ENCODE measurements around the gene VILL. TPM values are rescaled to one million over a fixed set of nuclear protein-coding genes. Genes with fewer than 3 reads are reported as not detected.
A peak's percentile ranks its signal among the peaks of the same experiment; 100 is the strongest.

VILL gene
- total RNA-seq, 1 donor from 2014 or later, result 6.1 TPM

DNA sequence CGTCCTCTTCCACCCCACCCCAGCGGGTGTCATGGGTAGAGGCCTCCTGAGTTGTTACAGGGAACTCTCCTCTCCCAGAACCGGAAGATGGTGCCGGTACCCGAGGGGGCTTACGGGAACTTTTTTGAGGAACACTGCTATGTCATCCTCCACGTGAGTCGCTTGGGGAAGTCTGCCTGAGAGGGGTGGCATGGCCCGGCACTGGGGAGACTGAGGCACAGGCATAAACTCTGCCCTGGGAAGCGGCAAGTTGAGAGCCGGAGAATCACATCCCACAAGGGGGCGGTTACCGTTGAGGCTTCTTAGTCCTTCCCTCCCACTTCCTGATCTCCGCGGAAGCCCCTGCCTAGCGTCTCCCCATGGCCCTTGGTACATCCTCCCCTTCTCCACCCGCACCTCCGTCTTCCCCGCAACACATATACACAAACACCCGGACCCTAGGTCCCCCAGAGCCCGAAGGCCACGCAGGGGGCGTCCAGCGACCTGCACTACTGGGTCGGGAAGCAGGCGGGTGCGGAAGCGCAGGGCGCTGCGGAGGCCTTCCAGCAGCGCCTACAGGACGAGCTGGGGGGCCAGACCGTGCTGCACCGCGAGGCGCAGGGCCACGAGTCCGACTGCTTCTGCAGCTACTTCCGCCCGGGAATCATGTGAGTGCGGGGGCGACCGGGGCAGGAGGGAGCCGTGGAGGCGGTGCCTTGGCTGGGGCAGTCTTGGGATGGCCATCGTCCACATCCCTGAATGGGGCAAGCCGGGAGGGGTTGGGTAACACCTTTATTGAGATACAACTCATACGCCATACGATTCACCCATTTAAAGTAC, 3.4 kb downstream of the VILL start:
- peak overlapping the region; percentile 60 for H3K4me3 ChIP-seq (ENCODE audit: low read depth, low read length)
- TF ChIP-seq, protein P1, sequence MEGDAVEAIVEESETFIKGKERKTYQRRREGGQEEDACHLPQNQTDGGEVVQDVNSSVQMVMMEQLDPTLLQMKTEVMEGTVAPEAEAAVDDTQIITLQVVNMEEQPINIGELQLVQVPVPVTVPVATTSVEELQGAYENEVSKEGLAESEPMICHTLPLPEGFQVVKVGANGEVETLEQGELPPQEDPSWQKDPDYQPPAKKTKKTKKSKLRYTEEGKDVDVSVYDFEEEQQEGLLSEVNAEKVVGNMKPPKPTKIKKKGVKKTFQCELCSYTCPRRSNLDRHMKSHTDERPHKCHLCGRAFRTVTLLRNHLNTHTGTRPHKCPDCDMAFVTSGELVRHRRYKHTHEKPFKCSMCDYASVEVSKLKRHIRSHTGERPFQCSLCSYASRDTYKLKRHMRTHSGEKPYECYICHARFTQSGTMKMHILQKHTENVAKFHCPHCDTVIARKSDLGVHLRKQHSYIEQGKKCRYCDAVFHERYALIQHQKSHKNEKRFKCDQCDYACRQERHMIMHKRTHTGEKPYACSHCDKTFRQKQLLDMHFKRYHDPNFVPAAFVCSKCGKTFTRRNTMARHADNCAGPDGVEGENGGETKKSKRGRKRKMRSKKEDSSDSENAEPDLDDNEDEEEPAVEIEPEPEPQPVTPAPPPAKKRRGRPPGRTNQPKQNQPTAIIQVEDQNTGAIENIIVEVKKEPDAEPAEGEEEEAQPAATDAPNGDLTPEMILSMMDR (conservative IDR thresholded peaks at IDR 0.05; ENCODE audit: low read depth, low read length), result peak; percentile 3
- no peak for DNase-seq (ENCODE audit: low read depth)

DNA sequence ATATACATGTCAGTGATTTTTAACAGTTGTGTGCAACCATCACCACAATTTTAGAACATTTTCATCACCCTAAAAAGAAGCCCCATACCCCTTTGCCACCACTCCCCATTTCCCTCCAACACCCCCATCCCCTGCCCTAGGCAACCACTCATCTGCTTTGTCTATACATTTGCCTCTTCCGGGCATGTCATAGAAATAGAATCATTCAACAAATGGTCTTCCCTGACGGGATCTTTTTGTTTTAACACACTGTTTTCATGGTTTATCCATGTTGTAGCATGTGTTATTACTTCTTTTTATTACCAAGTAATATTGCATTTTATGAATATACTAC, 4.0 kb downstream of the VILL start:
- TF ChIP-seq, protein P1 (conservative IDR thresholded peaks at IDR 0.05; ENCODE audit: low read depth, low read length), result no peak
- peak overlapping the region; percentile 60 for H3K4me3 ChIP-seq (ENCODE audit: low read depth, low read length)
- DNase-seq (ENCODE audit: low read depth), result no peak

DNA sequence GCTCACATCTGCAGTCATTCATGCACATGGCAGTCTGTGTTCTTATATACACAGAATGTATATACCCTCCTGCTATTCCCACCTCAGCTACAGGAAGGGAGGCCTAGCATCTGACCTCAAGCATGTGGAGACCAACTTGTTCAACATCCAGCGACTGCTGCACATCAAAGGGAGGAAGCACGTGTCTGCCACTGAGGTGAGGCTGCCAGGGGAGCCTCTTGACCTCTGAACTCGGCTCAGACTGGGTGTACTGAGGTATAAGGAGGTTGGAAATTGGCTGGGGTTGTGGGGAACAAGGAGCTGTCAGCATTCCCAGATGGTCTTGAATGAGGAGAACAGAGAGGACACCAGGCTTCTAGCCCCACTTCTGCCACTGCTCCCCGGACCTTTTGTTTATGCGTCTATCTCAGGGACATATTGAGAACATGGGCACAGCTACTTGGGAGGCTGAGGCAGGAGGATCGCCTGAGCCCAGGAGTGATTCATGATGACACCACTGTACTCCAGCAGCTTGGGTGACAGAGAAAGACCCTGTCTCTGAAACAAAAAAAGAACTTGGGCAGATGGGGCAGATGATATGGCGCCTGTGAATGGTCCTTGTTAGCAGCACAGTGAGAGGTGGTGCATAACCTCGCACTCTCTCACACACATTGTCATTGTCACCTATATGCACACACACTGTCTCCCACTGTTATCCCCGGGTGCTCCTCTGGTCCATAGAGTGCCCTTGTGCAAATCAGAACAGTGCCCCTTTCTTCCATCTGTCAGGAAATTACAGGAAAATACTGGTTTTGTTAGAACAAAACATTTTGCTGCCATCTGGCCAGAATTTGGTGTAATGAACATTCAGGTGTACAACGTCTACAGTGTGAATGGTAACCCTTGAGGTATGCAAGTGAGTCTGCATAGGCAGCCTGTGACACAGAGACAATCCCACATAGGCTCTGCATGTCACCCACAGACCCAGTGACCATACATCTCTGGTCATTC, 5.4 kb downstream of the VILL start:
- no peak for DNase-seq (ENCODE audit: low read depth)
- TF ChIP-seq, protein P1 (conservative IDR thresholded peaks at IDR 0.05; ENCODE audit: low read depth, low read length), result no peak
- H3K4me3 ChIP-seq (ENCODE audit: low read depth, low read length), result no peak overlapping the region

DNA sequence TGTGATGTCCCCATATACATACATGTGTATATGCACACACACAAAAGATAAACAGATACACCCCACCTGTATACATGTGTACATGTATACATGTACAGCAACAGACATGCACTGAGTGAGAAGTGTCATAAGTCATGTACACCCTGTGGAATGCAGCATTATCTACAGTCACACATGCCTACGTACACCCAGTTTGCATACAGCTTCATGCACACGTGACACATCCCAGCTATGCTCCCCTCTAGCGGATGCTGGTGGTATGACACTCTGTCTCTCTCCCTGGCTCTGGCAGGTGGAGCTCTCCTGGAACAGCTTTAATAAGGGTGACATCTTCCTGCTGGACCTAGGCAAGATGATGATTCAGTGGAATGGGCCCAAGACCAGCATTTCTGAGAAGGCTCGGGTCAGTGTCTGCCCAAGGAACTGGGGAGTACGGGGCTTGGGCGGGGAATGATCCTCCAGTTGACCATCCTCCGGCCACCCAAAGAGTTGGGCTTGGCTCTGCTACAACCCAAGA, 6.3 kb downstream of the VILL start:
- DNase-seq (ENCODE audit: low read depth), result peak; percentile 37
- TF ChIP-seq, protein P1 (conservative IDR thresholded peaks at IDR 0.05; ENCODE audit: low read depth, low read length), result peak; percentile 97
- no peak overlapping the region for H3K4me3 ChIP-seq (ENCODE audit: low read depth, low read length)

DNA sequence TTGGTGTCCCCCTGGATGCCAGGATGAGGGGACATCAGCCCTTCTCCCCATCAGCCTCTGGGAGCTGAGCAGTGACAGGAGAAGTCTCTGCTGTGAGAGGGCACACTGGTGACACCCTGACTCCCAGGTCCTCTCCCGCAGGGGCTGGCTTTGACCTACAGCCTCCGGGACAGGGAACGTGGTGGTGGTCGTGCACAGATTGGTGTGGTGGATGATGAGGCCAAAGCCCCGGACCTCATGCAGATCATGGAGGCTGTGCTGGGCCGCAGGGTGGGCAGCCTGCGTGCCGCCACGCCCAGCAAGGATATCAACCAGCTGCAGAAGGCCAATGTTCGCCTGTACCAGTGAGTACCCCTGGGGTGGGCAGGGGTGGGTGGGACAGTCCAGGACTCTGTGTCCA, 6.8 kb downstream of the VILL start:
- TF ChIP-seq, protein P1 (conservative IDR thresholded peaks at IDR 0.05; ENCODE audit: low read depth, low read length), result no peak
- no peak for DNase-seq (ENCODE audit: low read depth)

DNA sequence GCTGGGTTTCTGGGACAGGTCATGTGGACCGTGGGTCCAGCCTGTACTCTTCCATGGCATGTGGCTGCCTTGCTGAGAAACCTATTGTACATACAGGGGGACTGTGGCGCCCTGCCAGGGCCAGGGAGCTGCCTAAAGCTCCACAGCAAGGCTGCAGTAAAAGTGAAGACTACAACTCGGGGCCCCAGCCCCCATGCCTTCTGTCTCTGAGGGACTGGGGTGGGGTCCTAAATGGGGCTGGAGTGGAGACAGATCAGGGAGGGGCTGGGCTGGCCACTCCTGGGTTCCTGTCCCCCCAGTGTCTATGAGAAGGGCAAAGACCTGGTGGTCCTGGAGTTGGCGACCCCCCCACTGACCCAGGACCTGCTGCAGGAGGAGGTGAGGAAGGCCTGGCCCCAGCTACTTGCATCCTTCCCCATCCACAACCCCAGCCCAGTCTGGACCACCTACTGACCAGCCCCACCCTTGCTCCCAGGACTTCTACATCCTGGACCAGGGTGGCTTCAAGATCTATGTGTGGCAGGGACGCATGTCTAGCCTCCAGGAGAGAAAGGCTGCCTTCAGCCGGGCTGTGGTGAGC, 7.3 kb downstream of the VILL start:
- H3K4me3 ChIP-seq (ENCODE audit: low read depth, low read length), result no peak overlapping the region
- TF ChIP-seq, protein P1 (conservative IDR thresholded peaks at IDR 0.05; ENCODE audit: low read depth, low read length), result no peak
- no peak for DNase-seq (ENCODE audit: low read depth)

More for the DNA sequence above, 6.8 kb downstream of the VILL start:
- H3K4me3 ChIP-seq (ENCODE audit: low read depth, low read length), result no peak overlapping the region
